GM12892 (cell line): Measurements from ENCODE around the gene MYL10.

Experiments used
- POLR2A ChIP-seq: IDR thresholded peaks from 2 replicates; pipeline ENCODE4 v1.6.1; 2011; ENCODE audit warnings: low read depth, low read length, control low read depth
- POLR2AphosphoS5 ChIP-seq: IDR thresholded peaks from 2 replicates; pipeline ENCODE4 v1.6.1; 2011; ENCODE audit warnings: low read depth, low read length, control low read depth
- TAF1 ChIP-seq: IDR thresholded peaks from 2 replicates; pipeline ENCODE4 v1.6.1; 2011; ENCODE audit warnings: low read depth, mild to moderate bottlenecking, control low read depth, low read length, borderline replicate concordance

DNA sequence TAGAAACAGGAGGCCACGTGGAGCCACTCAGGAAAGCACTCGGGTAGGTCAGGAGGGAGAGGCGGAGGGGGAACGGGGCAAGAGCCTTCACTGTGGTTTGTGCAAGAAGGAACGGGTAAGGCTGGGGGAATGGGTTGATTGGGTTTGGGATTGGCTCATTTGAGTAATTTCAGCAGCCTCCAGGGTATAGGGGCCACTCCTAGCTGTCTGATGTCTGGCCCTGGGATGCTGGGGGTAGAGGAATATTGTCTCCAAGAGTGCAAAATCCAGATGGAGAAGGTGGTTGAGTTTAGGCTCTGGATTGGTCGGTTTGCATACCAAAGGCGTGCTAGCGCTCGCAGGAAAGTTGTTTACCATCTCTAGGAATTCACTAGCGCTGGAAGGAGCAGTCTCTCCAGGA, 47.2 kb downstream of the MYL10 start:
- TF ChIP-seq TAF1 (no peak), POLR2A (no peak), POLR2AphosphoS5 (no peak)
